NT2/D1 (cell line): ENCODE results near the gene SLC12A5.

Source experiments
- SUZ12 ChIP-seq: IDR thresholded peaks from 2 replicates; pipeline ENCODE4 v1.6.1; 2011; ENCODE audit not compliant: insufficient read length, insufficient read depth; ENCODE audit errors: extremely low read depth
- YY1 ChIP-seq: IDR thresholded peaks from 2 replicates; pipeline ENCODE4 v1.6.1; 2011; ENCODE audit not compliant: insufficient read length, insufficient read depth
- ZNF274 ChIP-seq: IDR thresholded peaks from 2 replicates; pipeline ENCODE4 v1.6.1; 2011; ENCODE audit warnings: mild to moderate bottlenecking, low read depth, low read length

GRCh38 chr20:46013322-46013828 lies 15.6 kb upstream of the SLC12A5 start:
- TF ChIP-seq SUZ12 (no peak), YY1 (no peak), ZNF274 (no peak)
